ENCODE results near the gene NEMP1.

DNA sequence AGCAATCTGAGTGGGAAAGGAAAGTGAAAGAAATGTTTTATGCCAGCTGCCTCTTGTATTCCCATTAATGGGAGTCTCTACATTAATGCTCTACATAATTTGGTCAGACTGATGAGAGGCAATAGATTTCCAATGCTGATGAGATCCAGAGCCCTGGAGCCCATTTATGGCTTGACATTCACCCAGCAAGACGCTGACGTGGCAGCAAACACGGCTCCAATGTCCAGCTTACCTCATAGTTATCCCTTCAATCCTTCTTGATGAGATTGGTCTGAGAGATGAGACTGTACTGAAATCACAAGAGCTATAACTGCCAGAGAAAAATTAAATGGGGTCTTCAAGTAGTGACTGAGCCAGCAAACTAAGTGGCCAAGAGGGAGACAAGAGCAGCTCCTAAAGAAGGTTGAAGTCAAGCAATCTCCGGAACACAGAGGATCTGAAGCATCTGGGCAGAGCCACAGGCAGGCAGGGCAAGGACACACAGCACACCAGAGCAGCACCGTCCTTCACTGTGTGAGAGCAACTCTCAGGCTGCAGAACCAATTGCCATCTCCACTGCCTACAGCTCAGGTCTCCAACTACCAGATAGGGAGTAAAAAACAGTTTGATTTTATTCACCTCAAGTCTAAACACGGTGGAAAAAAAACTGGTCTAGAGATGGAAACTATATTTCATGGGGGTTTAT lies 21.4 kb downstream of the NEMP1 start:
- TF ChIP-seq TAF1 (IDR thresholded peaks at IDR 0.05; ENCODE audit: low read depth, low read length) (no peak), SIX5 (IDR thresholded peaks at IDR 0.05; ENCODE audit: low read depth, low read length) (no peak), POLR2A (IDR thresholded peaks at IDR 0.05; ENCODE audit: control extremely low read depth in 1 of 2, low read depth in 2 of 2, low read length in 2 of 2) (no peak)
- TF ChIP-seq, protein P1, sequence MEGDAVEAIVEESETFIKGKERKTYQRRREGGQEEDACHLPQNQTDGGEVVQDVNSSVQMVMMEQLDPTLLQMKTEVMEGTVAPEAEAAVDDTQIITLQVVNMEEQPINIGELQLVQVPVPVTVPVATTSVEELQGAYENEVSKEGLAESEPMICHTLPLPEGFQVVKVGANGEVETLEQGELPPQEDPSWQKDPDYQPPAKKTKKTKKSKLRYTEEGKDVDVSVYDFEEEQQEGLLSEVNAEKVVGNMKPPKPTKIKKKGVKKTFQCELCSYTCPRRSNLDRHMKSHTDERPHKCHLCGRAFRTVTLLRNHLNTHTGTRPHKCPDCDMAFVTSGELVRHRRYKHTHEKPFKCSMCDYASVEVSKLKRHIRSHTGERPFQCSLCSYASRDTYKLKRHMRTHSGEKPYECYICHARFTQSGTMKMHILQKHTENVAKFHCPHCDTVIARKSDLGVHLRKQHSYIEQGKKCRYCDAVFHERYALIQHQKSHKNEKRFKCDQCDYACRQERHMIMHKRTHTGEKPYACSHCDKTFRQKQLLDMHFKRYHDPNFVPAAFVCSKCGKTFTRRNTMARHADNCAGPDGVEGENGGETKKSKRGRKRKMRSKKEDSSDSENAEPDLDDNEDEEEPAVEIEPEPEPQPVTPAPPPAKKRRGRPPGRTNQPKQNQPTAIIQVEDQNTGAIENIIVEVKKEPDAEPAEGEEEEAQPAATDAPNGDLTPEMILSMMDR (IDR thresholded peaks at IDR 0.05; ENCODE audit: control extremely low read depth in 1 of 3, insufficient read depth in 1 of 3, low read depth in 1 of 3, low read length in 3 of 3) = no peak
